K562 (cell line): Measurements from ENCODE around the gene TPK1. TPM values are rescaled to one million over a fixed set of nuclear protein-coding genes. Genes with fewer than 3 reads are reported as not detected.

ENCODE experiments used
- BHLHE40 ChIP-seq: IDR thresholded peaks from 2 replicates; pipeline ENCODE4 v1.6.1; 2011; ENCODE audit warnings: low read length, improper control_type of control experiment
- CREM ChIP-seq: IDR thresholded peaks from 2 replicates; pipeline ENCODE4 v1.6.1; 2014; ENCODE audit warnings: antibody characterized with exemption, low read depth
- ETV6 ChIP-seq, 3 experiments: fragments of 150-350 bp in 1 of 3; sonication (generic) in 1 of 3; formaldehyde crosslinking in 1 of 3; IDR thresholded peaks; 2 replicates each; pipeline versions ENCODE4 v1.6.1 to v1.8.0; 2014 to 2022; ENCODE audit warnings: borderline replicate concordance in 2 of 3, low read depth in 2 of 3, antibody characterized with exemption in 1 of 3, low read length in 1 of 3, mild to moderate bottlenecking in 1 of 3, missing genetic modification reagents in 1 of 3
- GABPB1 ChIP-seq: sonication (generic); formaldehyde crosslinking; IDR thresholded peaks from 2 replicates; pipeline ENCODE4 v1.8.0; 2022; ENCODE audit warnings: mild to moderate bottlenecking, missing genetic modification reagents
- GTF2F1 ChIP-seq: IDR thresholded peaks from 2 replicates; pipeline ENCODE4 v1.6.1; 2011; ENCODE audit warnings: low read depth, low read length, improper control_type of control experiment
- HNRNPUL1 ChIP-seq: fragments of 200-400 bp; formaldehyde crosslinking; IDR thresholded peaks from 2 replicates; pipeline ENCODE4 v1.6.1; 2017; ENCODE audit warnings: low read length
- MAFG ChIP-seq: fragments of 450-650 bp; conservative IDR thresholded peaks from 2 replicates; pipeline ENCODE4 v1.6.1; 2016; ENCODE audit warnings: missing genetic modification characterization, missing compliant biosample characterization
- MAFK ChIP-seq: IDR thresholded peaks from 2 replicates; pipeline ENCODE4 v1.6.1; 2011; ENCODE audit warnings: low read length, improper control_type of control experiment
- MAZ ChIP-seq, 2 experiments: fragments of 450-650 bp in 1 of 2; sonication (generic) in 1 of 2; formaldehyde crosslinking; IDR thresholded peaks in 1 of 2; conservative IDR thresholded peaks in 1 of 2; 2 replicates each; pipeline versions ENCODE4 v1.4.0 to v1.5.0; 2020; ENCODE audit warnings: mild to moderate bottlenecking in 1 of 2, missing genetic modification reagents in 1 of 2
- MXI1 ChIP-seq: IDR thresholded peaks from 2 replicates; pipeline ENCODE4 v1.6.1; 2011; ENCODE audit warnings: low read depth, mild to moderate bottlenecking, improper control_type of control experiment, low read length
- RBM25 ChIP-seq: fragments of 200-400 bp; formaldehyde crosslinking; IDR thresholded peaks from 2 replicates; pipeline ENCODE4 v1.6.1; 2018; ENCODE audit warnings: low read length, low read depth, moderate library complexity; ENCODE audit not compliant: severe bottlenecking
- RHOXF2B ChIP-seq: fragments of 250-450 bp; sonication (Bioruptor Pico); conservative IDR thresholded peaks from 2 replicates; pipeline ENCODE4 v1.5.1; 2021
- TEAD1 ChIP-seq, 2 experiments: fragments of 450-650 bp in 1 of 2; sonication (generic) in 1 of 2; formaldehyde crosslinking; IDR thresholded peaks; 2 replicates each; pipeline versions ENCODE4 v1.4.0 to v1.8.0; 2020 to 2022; ENCODE audit warnings: mild to moderate bottlenecking in 2 of 2, missing genetic modification reagents in 1 of 2
- ZNF174 ChIP-seq: fragments of 250-450 bp; sonication (Bioruptor Pico); IDR thresholded peaks from 2 replicates; pipeline ENCODE4 v1.4.0; 2020; ENCODE audit warnings: mild to moderate bottlenecking
- ZNF444 ChIP-seq: fragments of 250-450 bp; sonication (Bioruptor Pico); IDR thresholded peaks from 2 replicates; pipeline ENCODE4 v1.4.0; 2020; ENCODE audit warnings: mild to moderate bottlenecking, moderate library complexity
- ZNF79 ChIP-seq: fragments of 250-450 bp; sonication (Bioruptor Pico); IDR thresholded peaks from 2 replicates; pipeline ENCODE4 v1.4.0; 2020; ENCODE audit warnings: low read depth, mild to moderate bottlenecking, moderate library complexity
- polyA plus RNA-seq, 8 experiments: library from polyadenylated mRNA; depleted of rRNA in 4 of 8; stranded (reverse) in 5 of 8; unstranded in 3 of 8; fragments of >200 nt; fragmentation: Nextera tagmentation in 2 of 8; fragmentation: Illumina TruSeq in 1 of 8; extraction: Ambion mirVana in 2 of 8; extraction: Trizol in 1 of 8; gene quantifications; 2 replicates each; pipeline versions ENCODE4 v1.2.1 to v1.2.3, GENCODE V29; 2011 to 2014; ENCODE audit warnings: inconsistent platforms in 1 of 8, missing spikeins in 1 of 8
- total RNA-seq, 7 experiments: library from RNA; depleted of rRNA in 6 of 7; stranded (reverse); fragments of >200 nt in 6 of 7; fragmentation: Illumina TruSeq in 2 of 7; extraction: Trizol in 2 of 7; gene quantifications; 2 replicates each; pipeline versions ENCODE4 v1.2.1 to v1.2.3, GENCODE V29; 2011 to 2021; ENCODE audit warnings: low replicate concordance in 1 of 7
- TF ChIP-seq, protein P1 (sequence below): fragments of 450-650 bp; IDR thresholded peaks from 2 replicates; pipeline ENCODE4 v1.6.1; 2018; ENCODE audit warnings: mild to moderate bottlenecking, low read depth; ENCODE audit not compliant: partially characterized antibody
- TF ChIP-seq, protein P2 (sequence below): fragments of 450-650 bp; IDR thresholded peaks from one replicate; pipeline ENCODE4 v1.6.1; 2018; ENCODE audit warnings: mild to moderate bottlenecking, moderate library complexity; ENCODE audit not compliant: partially characterized antibody

The TPK1 gene
- total and polyA plus RNA-seq, 9 of the 15 experiments (the other 6 are each of a cell fraction or from before 2014, with no cell fraction given), result 5.1 to 16.2 (median 9.2) TPM

DNA sequence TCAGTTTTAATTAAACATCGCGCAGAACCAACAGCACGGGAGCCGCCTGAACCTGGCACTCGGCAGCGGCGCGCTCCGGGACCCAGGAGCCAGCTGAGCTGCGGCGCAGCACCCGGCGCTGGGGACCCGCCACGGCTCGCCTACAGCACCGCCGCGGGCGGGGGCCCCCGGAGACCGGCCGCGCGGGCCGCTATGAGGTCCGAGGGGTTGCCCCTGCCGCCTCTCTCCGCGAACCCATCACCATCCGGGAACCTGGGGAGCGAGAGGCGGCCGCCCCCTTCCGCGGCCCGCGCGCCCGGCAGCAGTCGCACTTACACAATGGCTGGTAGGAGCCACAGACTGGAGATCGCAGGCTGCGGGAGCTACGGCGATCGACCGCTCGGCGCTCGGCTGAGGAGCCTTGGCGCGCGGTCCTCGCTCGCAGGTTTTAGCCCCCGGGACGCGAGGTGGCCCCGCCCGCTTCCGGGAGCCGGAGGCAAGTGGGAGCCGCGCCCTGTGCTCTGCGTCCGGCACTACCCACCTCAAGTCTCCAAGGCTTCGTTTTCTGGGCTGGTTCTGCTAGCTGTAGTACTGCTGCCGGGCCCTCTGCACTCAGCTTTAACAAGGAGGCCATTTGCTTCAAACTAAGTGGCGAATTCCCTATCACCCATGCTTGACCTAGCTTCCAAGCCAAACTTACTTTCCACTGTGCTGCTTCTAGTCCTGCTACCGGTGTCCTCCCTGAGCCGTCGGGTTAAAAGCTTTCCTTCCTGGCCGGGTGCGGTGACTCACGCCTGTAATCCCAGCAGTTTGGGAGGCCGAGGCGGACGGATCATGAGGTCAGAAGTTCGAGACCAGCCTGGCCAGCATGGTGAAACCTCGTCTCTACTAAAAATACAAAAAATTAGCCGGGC, at the start of gene TPK1 (continued):
- TF ChIP-seq CREM (peak; percentile 91), ETV6 (IDR thresholded peaks at IDR 0.05; ENCODE audit: borderline replicate concordance in 1 of 2, low read depth in 2 of 2, low read length in 1 of 2) (peak in 1 of 2 experiments; percentile 54; a peak in 1 of 4 replicates), ETV6 (CRISPR knock-in tag; IDR thresholded peaks at IDR 0.05; ENCODE audit: borderline replicate concordance) (no peak), ZNF444 (no peak), GABPB1 (CRISPR knock-in tag) (peak; percentile 90), GTF2F1 (peak; percentile 89; the same call in 1 of the 2 replicates), MAZ (CRISPR knock-in tag; conservative IDR thresholded peaks at IDR 0.05 in 1 of 2, IDR thresholded peaks at IDR 0.05 in 1 of 2) (peak; percentile 100), MXI1 (peak; percentile 47; the same call in 1 of the 2 replicates), ZNF174 (CRISPR knock-in tag) (0 out of 2 replicates have a peak, but pooled peaks have one; percentile 18), MAFK (peak; percentile 1; the same call in 1 of the 2 replicates), ZNF79 (no peak), MAFG (tag) (no peak), TEAD1 (CRISPR knock-in tag; IDR thresholded peaks at IDR 0.05) (peak in 1 of 2 experiments; percentile 92; a peak in 3 of 4 replicates), RHOXF2B (CRISPR knock-in tag) (no peak), BHLHE40 (peak; percentile 72), HNRNPUL1 (no peak), RBM25 (peak; percentile 26)
- TF ChIP-seq, protein P1, sequence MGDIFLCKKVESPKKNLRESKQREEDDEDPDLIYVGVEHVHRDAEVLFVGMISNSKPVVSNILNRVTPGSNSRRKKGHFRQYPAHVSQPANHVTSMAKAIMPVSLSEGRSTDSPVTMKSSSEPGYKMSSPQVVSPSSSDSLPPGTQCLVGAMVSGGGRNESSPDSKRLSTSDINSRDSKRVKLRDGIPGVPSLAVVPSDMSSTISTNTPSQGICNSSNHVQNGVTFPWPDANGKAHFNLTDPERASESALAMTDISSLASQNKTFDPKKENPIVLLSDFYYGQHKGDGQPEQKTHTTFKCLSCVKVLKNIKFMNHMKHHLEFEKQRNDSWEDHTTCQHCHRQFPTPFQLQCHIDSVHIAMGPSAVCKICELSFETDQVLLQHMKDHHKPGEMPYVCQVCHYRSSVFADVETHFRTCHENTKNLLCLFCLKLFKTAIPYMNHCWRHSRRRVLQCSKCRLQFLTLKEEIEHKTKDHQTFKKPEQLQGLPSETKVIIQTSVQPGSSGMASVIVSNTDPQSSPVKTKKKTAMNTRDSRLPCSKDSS, result no peak
- TF ChIP-seq, protein P2, sequence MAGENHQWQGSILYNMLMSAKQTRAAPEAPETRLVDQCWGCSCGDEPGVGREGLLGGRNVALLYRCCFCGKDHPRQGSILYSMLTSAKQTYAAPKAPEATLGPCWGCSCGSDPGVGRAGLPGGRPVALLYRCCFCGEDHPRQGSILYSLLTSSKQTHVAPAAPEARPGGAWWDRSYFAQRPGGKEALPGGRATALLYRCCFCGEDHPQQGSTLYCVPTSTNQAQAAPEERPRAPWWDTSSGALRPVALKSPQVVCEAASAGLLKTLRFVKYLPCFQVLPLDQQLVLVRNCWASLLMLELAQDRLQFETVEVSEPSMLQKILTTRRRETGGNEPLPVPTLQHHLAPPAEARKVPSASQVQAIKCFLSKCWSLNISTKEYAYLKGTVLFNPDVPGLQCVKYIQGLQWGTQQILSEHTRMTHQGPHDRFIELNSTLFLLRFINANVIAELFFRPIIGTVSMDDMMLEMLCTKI, result no peak
